Measurements from ENCODE around the gene DPP3.
A peak's percentile ranks its signal among the peaks of the same experiment; 100 is the strongest.
"Not testable (repeated sequence)": the region's sequence is repeated elsewhere in the genome, so short reads cannot be mapped to it uniquely, and the experiment has no call there.

The DPP3 gene

GRCh38 chr11:66462911-66463310, 17.3 kb upstream of the DPP3 start:
- H3K4me3 ChIP-seq (ENCODE audit: low read depth, low read length): no peak overlapping the region
- H3K36me3 ChIP-seq (ENCODE audit: control insufficient read depth in 2 of 2, insufficient read depth in 1 of 2, low read length in 2 of 2): no peaks in the 10 kb centered on the region
- TF ChIP-seq ZBTB21 (tag by site-specific recombination; IDR thresholded peaks at IDR 0.05) (no peak), KLF7 (tag by site-specific recombination; IDR thresholded peaks at IDR 0.05; ENCODE audit: borderline replicate concordance) (no peak), PRDM1 (tag by site-specific recombination; IDR thresholded peaks at IDR 0.05) (no peak), ZNF785 (tag by site-specific recombination; IDR thresholded peaks at IDR 0.05) (no peak), ZNF544 (tag by site-specific recombination; IDR thresholded peaks at IDR 0.05) (no peak), BCL11B (tag by site-specific recombination; IDR thresholded peaks at IDR 0.05; ENCODE audit: low read depth) (no peak), ZNF423 (tag by site-specific recombination; IDR thresholded peaks at IDR 0.05) (no peak), ZNF138 (tag by site-specific recombination; IDR thresholded peaks at IDR 0.05; ENCODE audit: borderline replicate concordance) (no peak), ZNF169 (tag by site-specific recombination; IDR thresholded peaks at IDR 0.05) (no peak)
- H3K9me3 ChIP-seq (ENCODE audit: control insufficient read depth, insufficient read depth, low read depth, low read length): no peaks in the 10 kb centered on the region
- no peaks in the 10 kb centered on the region for H3K4me1 ChIP-seq (ENCODE audit: control insufficient read depth, insufficient read depth, low read length)
- ChIA-PET POLR2A (no interaction called here), CTCF (interaction anchor here (1.5 kb wide), 1 partner anchor 24 kb away, joined by 4 read pairs; the partner anchor contains the start of gene MRPL11)
- no peak overlapping the region for H3K27ac ChIP-seq (ENCODE audit: extremely low read depth, low read depth, low read length)

GRCh38 chr11:66464116-66464515, 16.1 kb upstream of the DPP3 start:
- H3K4me1 ChIP-seq (ENCODE audit: control insufficient read depth, insufficient read depth, low read length); H3K9me3 ChIP-seq (ENCODE audit: control insufficient read depth, insufficient read depth, low read depth, low read length); H3K36me3 ChIP-seq (ENCODE audit: control insufficient read depth in 2 of 2, insufficient read depth in 1 of 2, low read length in 2 of 2); H3K4me3 ChIP-seq (ENCODE audit: low read depth, low read length); POLR2A ChIA-PET; H3K27ac ChIP-seq (ENCODE audit: extremely low read depth, low read depth, low read length): not testable (repeated sequence)
- TF ChIP-seq ZNF580 (tag by site-specific recombination; IDR thresholded peaks at IDR 0.05) (0 out of 2 replicates have a peak, but pooled peaks have one; percentile 31), ZNF146 (tag by site-specific recombination; IDR thresholded peaks at IDR 0.05) (peak; percentile 91)
- CTCF ChIA-PET: interaction anchor here (1.5 kb wide), 1 partner anchor 35 kb away, joined by 10 read pairs; no protein-coding TSS in a partner anchor

GRCh38 chr11:66464916-66465315, 15.3 kb upstream of the DPP3 start:
- no peak overlapping the region for H3K27ac ChIP-seq (ENCODE audit: extremely low read depth, low read depth, low read length)
- CTCF ChIA-PET: interaction anchor here (1.0 to 1.5 kb wide), 2 partner anchors 26 to 36 kb away, joined by 3 to 10 read pairs; no protein-coding TSS in a partner anchor
- POLR2A ChIA-PET: no interaction called here
- H3K4me3 ChIP-seq (ENCODE audit: low read depth, low read length): no peak overlapping the region
- no peaks in the 10 kb centered on the region for H3K9me3 ChIP-seq (ENCODE audit: control insufficient read depth, insufficient read depth, low read depth, low read length)
- H3K4me1 ChIP-seq (ENCODE audit: control insufficient read depth, insufficient read depth, low read length): no peaks in the 10 kb centered on the region
- TF ChIP-seq ZNF692 (tag by site-specific recombination; IDR thresholded peaks at IDR 0.05): peak; percentile 62
- TF ChIP-seq ZNF280D (tag by site-specific recombination; IDR thresholded peaks at IDR 0.05): no peak
- H3K36me3 ChIP-seq (ENCODE audit: control insufficient read depth in 2 of 2, insufficient read depth in 1 of 2, low read length in 2 of 2): peaks cover 0 to 11% of the 10 kb centered on the region in 2 experiments; a peak in 1 of 3 replicates
